ENCODE measurements around the gene ITPA.
A peak's percentile ranks its signal among the peaks of the same experiment; 100 is the strongest.
"Not testable (repeated sequence)": the region's sequence is repeated elsewhere in the genome, so short reads cannot be mapped to it uniquely, and the experiment has no call there.

ITPA gene

DNA sequence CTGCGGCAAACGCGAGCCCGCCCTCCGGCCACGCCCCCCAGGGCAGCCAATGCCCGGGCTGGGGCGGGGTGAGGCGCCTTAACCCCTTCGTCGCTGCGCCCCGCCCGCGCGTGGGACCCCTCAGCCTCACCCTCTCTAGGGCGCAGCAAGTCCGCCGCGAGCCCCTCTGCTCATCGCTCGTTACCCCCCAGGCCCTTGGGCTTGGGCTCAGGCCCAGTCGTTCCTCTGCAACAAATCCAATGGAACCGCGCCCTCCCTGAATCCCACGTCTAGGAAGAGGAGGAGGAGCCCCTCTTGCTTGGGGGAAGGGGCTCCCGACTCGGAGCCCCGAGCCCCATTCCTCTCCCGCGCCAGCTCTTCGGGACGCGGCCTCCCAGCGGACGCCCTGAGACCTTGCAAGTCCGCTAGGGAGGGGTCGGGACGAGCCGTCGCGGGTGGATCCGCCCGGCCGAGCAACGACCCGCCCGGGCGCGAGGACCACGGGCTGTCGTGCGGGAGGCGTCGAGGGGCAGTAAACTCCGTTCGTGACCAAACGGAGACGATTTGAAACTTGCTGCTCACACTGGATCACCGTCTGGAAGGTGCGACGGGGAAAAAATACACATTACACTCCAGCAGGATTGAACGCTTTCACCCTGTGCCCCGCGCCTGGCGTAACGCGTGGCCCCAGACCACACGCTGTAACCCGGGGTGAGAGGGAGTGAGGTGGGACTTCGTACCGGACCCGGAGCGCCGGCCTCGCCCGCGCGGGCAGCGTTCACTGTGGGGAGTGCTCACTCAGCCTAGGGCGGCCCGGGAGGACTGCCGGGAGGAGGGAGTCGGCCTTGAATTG, 35.5 kb upstream of the ITPA start:
- DNase-seq = peak; percentile 86 to 97 (median 92)

DNA sequence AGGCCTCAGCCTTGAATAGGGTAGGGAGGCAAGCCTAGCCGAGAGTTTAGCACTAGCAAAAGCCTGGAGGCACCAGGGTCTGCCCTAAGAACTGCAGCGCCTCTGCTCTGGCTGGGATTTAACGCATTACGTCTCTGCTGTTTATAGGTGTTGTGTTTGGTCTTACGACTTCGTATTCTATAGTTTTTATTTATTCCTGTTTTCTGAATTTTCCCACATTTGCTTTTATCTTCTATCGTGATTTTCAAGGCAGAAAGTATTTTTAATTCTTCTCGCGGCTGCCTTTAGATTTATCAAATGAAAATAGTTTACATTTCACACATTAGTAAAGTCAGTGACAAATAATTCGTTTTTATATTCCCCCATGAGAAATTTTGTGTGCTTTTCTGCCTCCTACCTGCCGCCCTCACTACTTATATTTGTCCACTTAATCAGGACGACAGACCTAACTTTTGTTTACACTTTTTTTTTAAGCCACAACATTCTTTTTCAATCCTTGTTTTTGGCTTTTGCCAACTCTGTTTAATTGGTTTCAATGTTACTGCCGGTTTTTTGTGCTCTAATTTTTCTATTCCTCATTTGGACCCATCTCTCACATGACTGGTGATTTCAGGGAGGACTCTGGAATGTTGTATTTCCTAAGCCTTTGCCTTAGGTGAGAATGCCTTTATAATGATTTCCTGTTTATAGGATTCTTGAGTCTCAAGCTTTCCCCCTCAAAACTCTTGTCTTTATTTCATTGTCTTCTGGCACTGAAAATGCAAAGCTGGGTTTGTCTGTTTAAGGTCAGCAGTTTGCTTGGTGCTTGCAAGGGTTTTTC, 34.6 kb upstream of the ITPA start:
- no peak for DNase-seq

DNA sequence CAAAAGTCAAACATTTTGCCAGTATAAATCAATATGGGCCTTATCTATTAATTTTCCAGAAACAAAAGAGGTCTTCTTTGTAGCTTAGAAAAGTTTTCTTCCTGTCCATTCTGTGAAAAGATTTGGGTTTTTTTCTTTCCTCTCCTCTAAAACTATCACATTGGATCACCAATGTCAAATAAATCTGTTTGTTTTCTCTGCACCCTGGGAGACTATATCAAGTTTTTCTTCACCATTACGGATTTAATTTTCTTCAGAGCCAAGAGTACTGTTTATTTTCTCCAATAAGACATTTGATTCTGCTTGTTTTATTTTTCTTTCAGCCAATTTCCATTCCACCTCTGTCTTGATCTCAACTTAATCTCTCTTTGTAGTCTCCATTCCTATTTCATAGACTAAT, 34.0 kb upstream of the ITPA start:
- no peak for DNase-seq

DNA sequence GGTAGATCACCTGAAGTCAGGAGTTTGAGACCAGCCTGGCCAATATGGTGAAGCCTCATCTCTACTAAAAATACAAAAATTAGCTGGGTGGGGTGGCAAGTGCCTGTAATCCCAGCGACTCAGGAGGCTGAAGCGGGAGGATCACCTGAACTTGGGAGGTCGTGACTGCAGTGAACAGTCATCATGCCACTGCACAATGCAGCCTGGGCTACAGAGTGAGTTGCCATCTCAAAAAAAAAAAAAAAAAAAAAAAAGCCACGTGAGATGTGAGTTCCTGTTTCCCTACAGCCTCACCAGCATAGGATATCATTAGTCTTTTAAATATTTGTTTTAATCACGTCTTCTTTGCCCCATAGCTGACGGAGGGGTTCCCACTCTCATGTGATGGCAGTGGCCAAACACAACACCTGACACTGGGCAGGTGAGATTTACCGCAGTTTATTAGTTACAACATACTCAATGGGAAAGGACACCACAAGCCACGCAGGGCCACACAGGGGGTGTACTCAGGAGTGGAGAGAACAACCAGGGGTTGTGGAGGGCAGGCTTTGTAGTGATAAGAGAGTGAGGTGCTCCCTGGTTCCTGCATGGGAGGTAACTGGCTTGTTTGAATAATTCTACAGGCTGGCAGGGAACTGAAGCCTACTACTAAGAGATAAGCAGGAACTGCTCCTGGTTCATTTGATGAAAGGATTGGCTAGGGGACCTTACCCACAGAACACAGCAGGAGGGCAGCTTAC, 31.4 kb upstream of the ITPA start:
- peak; percentile 33 to 53 (median 49) for DNase-seq

DNA sequence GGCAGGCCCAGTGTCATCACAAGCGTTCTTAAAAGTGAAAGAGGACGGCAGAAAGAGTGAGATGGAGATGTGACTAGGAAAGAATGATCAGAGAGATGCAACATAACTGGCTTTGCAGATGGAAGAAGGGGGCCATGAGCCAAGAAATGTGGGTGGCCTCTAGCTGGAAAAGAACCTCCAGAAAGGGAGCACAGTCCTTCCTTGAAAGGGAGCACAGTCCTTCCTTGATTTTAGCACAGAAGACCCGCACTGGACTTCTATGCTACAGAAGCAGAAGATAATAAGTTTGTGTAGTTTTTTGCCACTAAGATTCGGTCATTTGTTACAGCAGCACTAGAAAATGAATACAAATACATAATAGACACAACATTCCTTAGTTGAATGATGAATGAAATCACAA, 29.0 kb upstream of the ITPA start:
- DNase-seq = no peak

DNA sequence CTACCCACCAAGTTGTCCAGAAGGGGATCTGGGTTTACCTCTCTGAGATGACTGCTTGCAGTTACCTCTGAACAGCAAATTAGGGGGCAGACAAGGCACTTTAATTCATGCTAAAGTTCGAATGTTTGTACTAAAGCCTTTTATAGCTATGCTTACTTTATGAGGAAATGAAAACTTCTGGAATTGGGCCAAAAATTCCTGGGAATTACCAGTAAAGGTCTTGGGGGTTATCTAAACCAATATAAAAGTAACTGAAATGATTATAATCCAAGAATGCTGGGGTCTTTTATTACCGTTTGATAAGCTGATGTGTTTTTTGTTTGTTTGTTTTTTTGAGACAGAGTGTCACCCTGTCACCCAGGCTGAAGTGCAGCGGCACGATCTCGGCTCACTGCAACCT, 28.0 kb upstream of the ITPA start:
- DNase-seq = no peak

DNA sequence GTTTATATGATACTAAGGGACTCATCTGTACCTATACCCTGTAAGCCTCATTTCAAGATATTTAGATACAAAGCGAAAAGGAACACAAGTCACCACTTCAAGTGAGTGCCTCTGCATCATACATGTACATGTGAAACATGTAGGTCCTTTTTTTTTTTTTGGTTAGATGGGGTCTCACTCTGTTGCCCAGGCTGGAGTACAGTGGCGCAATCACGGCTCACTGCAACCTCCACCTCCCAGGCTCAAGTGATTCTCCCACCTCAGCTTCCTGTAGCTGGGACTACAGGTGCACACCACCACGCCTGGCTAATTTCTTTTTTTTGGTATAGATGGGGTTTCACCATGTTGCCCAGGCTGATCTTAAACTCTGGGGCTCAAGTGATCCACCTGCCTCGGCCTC, 26.9 kb upstream of the ITPA start:
- not testable (repeated sequence) for DNase-seq

DNA sequence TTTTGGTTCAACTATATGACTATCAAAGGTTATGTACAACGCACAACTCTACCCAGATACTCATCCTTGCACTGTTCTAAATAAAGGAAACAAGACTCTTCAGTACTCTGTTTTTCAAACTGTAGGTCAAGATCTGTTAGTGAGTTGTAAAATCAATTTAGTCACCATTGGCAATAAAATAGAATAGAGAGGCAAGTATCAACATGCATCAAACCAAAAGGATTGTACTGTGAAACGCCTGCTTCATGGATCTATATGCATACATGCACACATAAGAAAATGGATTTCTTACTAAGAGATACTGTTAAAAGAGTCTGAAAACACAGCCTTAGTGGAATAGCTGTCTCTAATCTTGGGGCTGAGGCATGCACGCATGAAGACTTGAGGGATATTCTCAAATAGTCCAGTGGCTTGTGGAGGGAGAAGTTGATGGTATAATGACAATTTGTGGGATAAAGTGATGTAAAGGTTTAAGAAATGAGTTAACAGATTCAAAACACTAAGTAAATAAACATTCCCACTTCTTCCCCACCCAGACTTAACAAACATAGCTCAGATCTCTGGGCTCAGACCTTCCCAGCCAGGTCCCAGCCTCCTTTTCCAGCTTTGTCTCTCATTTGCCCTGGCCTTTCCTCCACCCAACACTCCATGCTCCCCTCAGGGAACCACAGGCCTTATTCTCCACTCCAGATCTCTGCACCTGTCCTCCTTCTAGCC, 25.2 kb upstream of the ITPA start:
- DNase-seq = no peak

DNA sequence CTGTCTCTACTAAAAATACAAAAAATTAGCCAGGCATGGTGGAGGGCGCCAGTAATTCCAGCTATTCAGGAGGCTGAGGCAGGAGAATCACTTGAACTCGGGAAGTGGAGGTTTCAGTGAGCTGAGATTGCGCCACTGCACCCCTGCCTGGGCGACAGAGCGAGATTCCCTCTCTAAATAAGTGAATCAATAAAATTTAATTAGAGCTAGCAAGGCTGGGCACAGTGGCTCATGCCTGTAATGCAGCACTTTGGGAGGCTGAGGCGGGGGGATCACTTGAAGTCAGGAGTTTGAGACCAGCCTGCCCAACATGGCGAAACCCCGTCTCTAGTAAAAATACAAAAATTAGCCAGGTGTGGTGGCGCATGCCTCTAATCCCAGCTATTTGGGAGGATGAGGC, 21.4 kb upstream of the ITPA start:
- not testable (repeated sequence) for DNase-seq

DNA sequence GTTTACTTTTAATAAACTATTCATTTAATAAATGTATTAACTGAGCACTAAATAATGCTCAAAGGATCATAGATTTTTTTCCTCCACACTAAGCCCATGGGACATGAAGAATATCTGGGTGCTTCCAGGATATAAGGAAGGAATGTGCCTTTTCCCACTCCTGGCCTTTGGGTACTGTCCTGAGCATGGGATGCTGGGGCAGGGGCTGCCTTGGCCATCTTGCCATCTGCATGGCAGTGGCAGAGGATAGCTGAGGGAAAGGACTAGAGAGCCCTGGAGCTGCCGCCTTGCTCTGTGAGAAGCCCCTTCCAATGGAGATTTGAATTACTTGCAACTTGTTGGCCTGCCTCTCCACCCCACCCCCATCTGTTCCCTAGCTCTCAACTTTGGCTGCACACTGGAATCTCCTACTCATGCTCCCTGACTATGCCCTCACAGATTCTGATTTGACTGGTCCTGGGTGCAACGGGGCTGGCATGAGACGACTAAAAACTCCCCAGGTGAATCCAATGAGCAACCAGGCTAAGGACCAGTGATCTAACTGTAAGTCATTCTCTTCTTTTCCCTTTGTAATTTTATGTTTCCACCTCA, 20.4 kb upstream of the ITPA start:
- no peak for DNase-seq

DNA sequence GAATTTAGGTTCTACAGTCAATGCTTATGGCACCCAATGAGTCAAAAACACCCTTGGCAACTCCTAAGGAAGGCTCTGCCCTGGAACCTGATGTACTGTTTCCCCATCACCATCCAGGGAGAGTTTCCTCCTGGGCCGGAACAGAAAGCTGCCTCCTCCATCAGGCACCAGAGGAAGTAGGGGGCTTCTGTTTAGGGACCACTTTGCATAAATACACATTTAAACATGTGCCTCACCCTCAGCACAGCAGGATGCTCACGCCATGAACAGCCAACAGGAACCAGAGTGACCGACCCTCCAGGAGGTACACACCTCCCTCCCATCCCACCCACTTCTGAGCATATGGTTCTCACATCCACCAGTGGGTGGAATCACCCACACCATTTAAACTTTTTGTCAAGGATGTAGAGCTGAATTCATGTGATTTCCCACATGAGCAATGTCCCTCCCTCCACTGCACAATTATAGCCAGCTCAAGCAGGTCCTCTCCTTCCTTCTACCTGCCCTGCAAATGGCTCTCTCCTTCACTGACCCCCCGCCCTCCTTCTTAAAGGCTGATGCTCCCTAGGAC, 19.7 kb upstream of the ITPA start:
- DNase-seq = no peak

DNA sequence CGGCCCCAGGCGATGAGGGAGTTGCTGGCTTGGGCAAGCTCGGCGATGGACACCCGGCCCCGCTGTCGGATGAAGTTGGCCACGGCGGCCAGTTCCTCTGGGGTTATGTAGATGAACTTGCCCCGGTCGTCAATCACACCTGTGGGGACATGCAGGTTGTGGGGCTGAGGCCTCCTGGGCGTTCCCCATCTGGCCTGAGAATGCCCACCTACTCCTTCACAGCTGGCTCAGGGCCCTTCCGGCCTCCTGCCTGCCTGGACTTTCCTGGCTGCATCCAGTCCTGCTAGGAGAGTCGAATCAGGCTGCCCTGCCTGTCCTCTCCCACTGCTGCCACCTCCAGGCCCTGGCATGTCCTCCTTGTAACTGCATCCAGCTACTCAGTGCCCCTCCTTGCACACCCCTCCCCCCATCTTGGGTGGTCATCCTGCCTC, 18.6 kb upstream of the ITPA start:
- DNase-seq = no peak

DNA sequence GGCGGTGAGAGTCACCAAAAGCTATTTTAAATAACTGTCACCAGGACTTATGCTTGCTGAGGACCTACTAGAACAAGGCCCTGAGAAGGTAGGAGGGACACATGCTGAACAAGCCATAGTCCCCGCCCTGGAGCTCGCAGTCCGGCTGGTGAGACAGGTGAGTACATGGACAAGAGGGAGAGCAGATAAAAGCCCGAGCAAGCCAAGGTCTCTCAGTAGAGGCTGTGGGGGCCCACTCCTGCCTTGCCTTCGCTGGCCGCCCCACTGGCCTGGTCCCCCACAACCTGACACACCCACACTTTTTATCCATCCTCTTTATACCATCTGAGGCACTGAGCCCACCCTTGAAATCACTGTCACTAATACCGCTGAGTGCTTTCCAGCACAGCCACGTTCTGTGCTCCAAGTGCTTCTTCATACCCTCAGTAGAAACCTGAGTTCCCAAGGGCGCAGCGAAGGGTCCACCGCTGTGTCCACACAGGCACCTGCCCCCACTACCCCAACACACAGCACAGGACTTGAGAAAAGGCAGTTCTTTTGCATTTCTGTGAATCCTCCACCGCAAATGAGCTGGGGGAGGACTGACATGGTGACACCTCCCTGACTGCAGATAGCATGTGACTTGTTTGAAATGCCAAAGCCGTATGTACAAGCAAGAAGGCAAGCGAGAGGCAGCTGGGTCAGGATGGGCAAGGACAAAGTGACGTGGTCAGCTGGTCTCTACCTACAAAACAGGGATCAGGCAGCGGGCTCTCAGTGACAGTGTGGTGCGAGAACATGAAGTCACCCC, 16.9 kb upstream of the ITPA start:
- no peak for DNase-seq

DNA sequence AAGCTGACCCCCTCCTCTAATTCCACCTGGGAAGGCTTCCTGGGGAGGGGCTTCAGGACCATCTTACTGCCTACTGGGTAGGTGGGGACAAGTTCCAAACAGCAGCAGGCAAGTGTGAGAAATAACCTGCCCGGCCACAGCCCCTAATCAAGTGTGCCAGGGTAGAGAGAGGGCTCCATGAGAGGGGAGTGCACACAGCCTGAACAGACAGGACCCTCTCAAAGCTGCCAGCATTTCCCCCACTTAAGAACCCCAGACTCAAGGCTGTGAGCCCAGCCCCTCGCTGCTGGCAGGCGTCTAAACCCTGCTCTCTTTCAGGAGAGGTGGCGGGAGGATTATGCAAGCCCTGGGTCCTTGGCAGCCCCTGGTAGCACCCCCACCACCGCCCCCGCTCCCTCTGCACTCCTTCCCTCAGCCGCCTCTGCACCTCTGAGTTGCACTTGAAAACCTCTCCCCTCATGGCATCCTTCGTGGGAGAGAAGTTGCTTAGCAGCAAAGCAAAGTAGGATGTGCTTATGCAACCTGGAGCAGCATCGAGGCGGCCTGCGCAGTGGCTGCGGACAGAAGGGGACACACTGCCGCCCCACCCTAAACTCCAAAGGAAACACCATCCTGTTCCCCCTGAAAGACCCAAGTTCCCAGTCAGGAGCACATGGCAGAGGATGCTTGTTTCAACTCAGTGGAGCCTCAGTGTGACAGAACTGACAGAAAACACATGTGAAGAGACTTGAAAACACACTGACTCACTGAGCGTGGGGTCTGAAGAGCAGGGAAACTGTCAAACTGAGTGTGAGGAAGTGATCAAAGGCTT, 15.3 kb upstream of the ITPA start:
- no peak for DNase-seq

DNA sequence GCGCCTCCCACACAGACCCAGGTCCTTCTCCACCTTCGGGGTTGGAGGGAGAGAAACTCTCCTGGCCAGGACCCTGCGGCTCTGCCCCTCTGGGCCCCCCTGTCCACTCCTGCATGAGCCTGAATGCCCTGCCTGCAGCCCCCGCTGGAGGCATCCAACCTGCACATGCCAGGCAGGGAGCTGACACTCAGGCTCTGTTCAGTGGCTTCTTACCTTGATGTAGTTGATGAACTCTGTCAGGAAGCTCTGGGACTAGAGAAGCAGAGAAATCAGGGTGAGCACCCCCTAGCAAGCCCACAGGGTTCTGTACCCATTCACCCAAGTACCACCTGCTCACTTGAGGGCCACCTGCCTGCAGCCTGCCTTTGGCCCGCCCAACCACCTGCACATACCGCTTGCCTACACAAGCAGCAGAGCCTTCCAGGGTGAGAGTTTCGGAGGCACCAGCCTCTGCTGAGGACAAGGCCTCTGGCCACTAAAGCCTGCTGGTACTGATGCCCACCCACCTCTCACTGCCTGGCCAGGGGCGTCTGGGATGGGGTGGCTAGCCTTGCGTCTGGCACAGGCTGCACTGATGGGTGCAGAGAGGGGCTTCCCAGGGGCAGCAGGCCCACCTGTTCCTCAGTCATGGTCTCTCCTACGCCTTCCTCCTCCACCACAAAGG, 14.5 kb upstream of the ITPA start:
- DNase-seq = no peak

DNA sequence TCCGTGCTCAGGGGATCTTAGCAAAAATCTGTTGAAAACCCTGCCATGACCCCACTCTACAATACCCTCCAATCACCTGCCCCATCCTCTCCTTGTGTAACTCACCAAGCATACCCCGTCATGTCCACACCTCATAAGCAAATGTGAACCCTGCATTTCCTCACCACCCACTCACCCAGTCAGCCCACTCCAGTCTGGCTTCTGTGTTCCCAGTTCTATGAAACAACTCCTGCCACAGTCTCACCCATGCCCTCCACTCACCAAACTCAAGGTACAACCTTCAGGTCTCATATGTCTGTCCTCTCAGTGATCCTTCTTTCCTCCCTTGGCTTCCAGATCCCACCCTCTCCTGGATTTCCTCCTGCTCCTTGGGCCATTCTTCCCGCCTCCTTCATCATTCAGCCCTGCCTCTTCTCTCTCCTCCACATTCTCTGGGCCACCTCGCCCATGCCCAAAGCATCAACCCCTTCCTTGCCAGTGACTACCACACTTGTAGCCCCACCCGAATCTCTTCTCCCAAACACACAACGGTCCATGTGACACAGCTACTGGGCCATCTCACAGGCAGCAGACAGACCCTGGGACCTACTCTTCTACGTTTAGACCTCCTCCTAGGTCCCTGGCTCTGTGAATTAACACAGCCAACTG, 13.6 kb upstream of the ITPA start:
- peak in 1 of 3 donors; percentile 29 for DNase-seq

DNA sequence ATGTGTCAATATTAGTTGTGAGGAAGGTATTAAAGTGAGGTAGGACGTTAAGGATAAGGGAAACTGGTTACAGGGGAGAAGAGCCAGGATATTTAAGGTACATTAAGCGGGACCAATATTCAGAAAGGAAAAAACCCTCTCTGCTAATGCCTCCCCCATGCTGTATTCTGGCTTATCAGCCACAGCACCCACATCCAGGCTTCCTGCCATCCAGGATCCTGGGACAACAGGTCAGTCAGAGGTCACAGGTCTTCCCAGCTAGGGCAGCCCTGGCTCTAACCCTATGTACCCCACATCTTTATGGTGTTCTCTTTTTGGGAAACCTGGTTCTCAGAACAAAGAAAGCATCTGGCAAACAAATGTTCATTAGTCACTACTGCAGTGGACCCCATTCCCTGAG, 10.1 kb upstream of the ITPA start:
- DNase-seq = no peak

DNA sequence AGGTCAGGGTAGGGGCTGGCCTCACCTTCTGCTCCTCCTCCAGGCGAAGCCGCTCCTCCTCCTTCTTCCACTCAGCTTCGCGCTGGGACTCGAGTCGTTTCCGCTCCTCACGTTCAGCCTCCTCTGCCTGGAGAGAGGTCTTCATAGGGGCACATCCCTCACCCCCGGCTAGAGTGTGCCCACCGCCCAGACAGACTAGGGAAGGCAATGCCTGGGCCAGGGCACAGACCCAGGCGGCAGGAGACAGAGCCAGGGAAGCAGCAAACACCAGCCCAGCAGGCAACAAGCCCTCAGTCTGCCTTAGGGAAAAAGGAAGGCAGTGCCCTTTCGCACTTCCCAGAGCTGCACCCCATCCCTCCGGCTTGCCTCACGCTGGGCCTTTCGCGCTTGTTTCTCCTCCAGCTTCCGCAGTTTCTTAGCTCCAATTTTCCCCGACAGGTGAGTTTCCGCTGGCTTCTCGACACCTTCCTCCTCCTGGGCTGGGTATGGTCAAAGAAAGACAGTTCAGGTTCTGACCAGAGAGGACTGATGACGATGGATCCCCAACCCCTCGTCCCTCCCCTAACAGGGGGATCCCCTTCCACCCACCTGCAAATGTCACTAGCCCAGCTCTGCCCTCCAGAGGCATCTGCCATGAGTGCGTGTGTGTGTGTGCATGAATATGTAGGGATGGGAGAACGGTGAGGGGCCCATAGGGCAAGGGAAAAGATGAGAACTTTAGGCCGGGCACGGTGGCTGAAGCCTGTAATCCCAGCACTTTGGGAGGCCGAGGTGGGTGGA, 9.1 kb upstream of the ITPA start:
- DNase-seq = no peak
